HEK293T (cell line): ENCODE results near the gene ARHGAP10.

Experiments used
- CTCF ChIA-PET: fragments of 350-600 bp; formaldehyde crosslinking; extraction: SDS; loops from one replicate; lab custom pipeline; 2021; ENCODE audit warnings: antibody characterized with exemption, inconsistent platforms; lab: Yijun Ruan, JAX
- POLR2A ChIA-PET: fragments of 350-600 bp; formaldehyde crosslinking; extraction: SDS; loops from one replicate; lab custom pipeline; 2020; ENCODE audit warnings: antibody characterized with exemption, inconsistent platforms; lab: Yijun Ruan, JAX
- DNase-seq: peaks from one replicate; pipeline ENCODE4 v3.0.0; 2012; ENCODE audit warnings: mixed read lengths; ENCODE audit errors: extremely low spot score
- ARNT ChIP-seq: fragments of 450-650 bp; IDR thresholded peaks from 2 replicates; pipeline ENCODE4 v1.6.1; 2017; ENCODE audit warnings: mild to moderate bottlenecking
- BHLHE40 ChIP-seq: fragments of 450-650 bp; IDR thresholded peaks from 2 replicates; pipeline ENCODE4 v1.6.1; 2016; ENCODE audit warnings: mild to moderate bottlenecking, moderate library complexity, borderline replicate concordance
- CTBP1 ChIP-seq: fragments of 450-650 bp; IDR thresholded peaks from 2 replicates; pipeline ENCODE4 v1.6.1; 2016; ENCODE audit warnings: borderline replicate concordance
- ELF4 ChIP-seq: fragments of 450-650 bp; IDR thresholded peaks from 2 replicates; pipeline ENCODE4 v1.6.1; 2017; ENCODE audit warnings: antibody characterized with exemption
- FOXA1 ChIP-seq: fragments of 450-650 bp; IDR thresholded peaks from 2 replicates; pipeline ENCODE4 v1.6.1; 2016; ENCODE audit warnings: mild to moderate bottlenecking
- FOXK2 ChIP-seq: fragments of 450-650 bp; IDR thresholded peaks from 2 replicates; pipeline ENCODE4 v1.6.1; 2016; ENCODE audit warnings: mild to moderate bottlenecking
- FOXM1 ChIP-seq: fragments of 450-650 bp; IDR thresholded peaks from 2 replicates; pipeline ENCODE4 v1.6.1; 2017; ENCODE audit warnings: mild to moderate bottlenecking, borderline replicate concordance
- HDGF ChIP-seq: fragments of 450-650 bp; IDR thresholded peaks from 2 replicates; pipeline ENCODE4 v1.6.1; 2017; ENCODE audit warnings: antibody characterized with exemption, borderline replicate concordance
- L3MBTL2 ChIP-seq: fragments of 450-650 bp; conservative IDR thresholded peaks from 2 replicates; pipeline ENCODE4 v1.6.1; 2016; ENCODE audit warnings: mild to moderate bottlenecking
- LEF1 ChIP-seq: fragments of 450-650 bp; IDR thresholded peaks from 2 replicates; pipeline ENCODE4 v1.6.1; 2017; ENCODE audit warnings: mild to moderate bottlenecking, borderline replicate concordance
- NFRKB ChIP-seq: fragments of 450-650 bp; IDR thresholded peaks from 2 replicates; pipeline ENCODE4 v1.6.1; 2016; ENCODE audit warnings: mild to moderate bottlenecking, moderate library complexity
- PKNOX1 ChIP-seq: fragments of 450-650 bp; IDR thresholded peaks from 2 replicates; pipeline ENCODE4 v1.6.1; 2016
- SP1 ChIP-seq: fragments of 450-650 bp; IDR thresholded peaks from 2 replicates; pipeline ENCODE4 v1.6.1; 2017
- SUZ12 ChIP-seq: fragments of 450-650 bp; IDR thresholded peaks from 2 replicates; pipeline ENCODE4 v1.6.1; 2016; ENCODE audit warnings: mild to moderate bottlenecking
- TARDBP ChIP-seq: fragments of 450-650 bp; IDR thresholded peaks from 2 replicates; pipeline ENCODE4 v1.6.1; 2016
- ZNF384 ChIP-seq: fragments of 450-650 bp; IDR thresholded peaks from 2 replicates; pipeline ENCODE4 v1.6.1; 2016

Gene ARHGAP10

GRCh38 chr4:147736458-147736857 is 4.6 kb downstream of the ARHGAP10 start:
- no peak for DNase-seq
- POLR2A ChIA-PET, result no interaction called here
- TF ChIP-seq BHLHE40 (no peak), FOXM1 (no peak), CTBP1 (no peak), TARDBP (no peak), FOXA1 (no peak), LEF1 (no peak), SP1 (no peak), FOXK2 (no peak), ELF4 (no peak), L3MBTL2 (no peak), NFRKB (no peak), SUZ12 (no peak), HDGF (no peak), ARNT (no peak), ZNF384 (no peak), PKNOX1 (no peak)
- CTCF ChIA-PET, result no interaction called here

- ChIA-PET POLR2A (interaction anchor here (0.8 to 1.4 kb wide), 4 partner anchors 30 to 121 kb away, joined by 3 to 5 read pairs (median 3); partner anchors contain the start of genes PRMT9 and TMEM184C), CTCF (interaction anchor here (0.6 to 0.9 kb wide), 3 partner anchors 105 to 197 kb away, joined by 3 to 6 read pairs (median 3); no protein-coding TSS in a partner anchor)
- no peak for DNase-seq
Observed at GRCh38 chr4:147737623-147738022, 5.7 kb downstream of the ARHGAP10 start.

GRCh38 chr4:147739239-147739823 is 7.4 kb downstream of the ARHGAP10 start:
- CTCF ChIA-PET, result interaction anchor here (0.7 kb wide), 1 partner anchor 30 kb away, joined by 5 read pairs; no protein-coding TSS in a partner anchor
- no peak for DNase-seq
- POLR2A ChIA-PET, result interaction anchor here (1.3 to 2.3 kb wide), 2 partner anchors 28 to 55 kb away, joined by 4 to 15 read pairs; partner anchors contain the start of gene PRMT9
- TF ChIP-seq FOXA1 (no peak), L3MBTL2 (no peak), NFRKB (no peak), SUZ12 (no peak), HDGF (no peak), FOXM1 (no peak), SP1 (no peak), PKNOX1 (no peak), ZNF384 (no peak), TARDBP (no peak), LEF1 (no peak), ARNT (no peak), BHLHE40 (no peak), ELF4 (no peak), CTBP1 (no peak), FOXK2 (no peak)

More at GRCh38 chr4:147737623-147738022, 5.7 kb downstream of the ARHGAP10 start:
- TF ChIP-seq FOXK2 (no peak), BHLHE40 (no peak), SP1 (no peak)

- DNase-seq, result no peak
- ChIA-PET CTCF (interaction anchor here (0.7 to 1.1 kb wide), 4 partner anchors 9 to 127 kb away, joined by 3 to 6 read pairs (median 4); no protein-coding TSS in a partner anchor), POLR2A (interaction anchor here (1.3 to 2.5 kb wide), 3 partner anchors 8 to 56 kb away, joined by 4 to 15 read pairs (median 13); partner anchors contain the start of genes ARHGAP10 and PRMT9)
- TF ChIP-seq FOXA1 (no peak), LEF1 (no peak)
Observed at GRCh38 chr4:147740176-147740575, 8.3 kb downstream of the ARHGAP10 start.

GRCh38 chr4:147741190-147741788 is 9.4 kb downstream of the ARHGAP10 start:
- TF ChIP-seq L3MBTL2 (no peak), FOXM1 (no peak), FOXA1 (no peak)
- no peak for DNase-seq
- POLR2A ChIA-PET, result interaction anchor here (2.3 to 2.5 kb wide), 2 partner anchors 9 to 57 kb away, joined by 13 to 15 read pairs; partner anchors contain the start of genes ARHGAP10 and PRMT9
- CTCF ChIA-PET, result no interaction called here

- TF ChIP-seq BHLHE40, result no peak
- no peak for TF ChIP-seq TARDBP
- no peak for TF ChIP-seq ELF4
- no peak for TF ChIP-seq SUZ12
- no peak for TF ChIP-seq CTBP1
- TF ChIP-seq L3MBTL2, result no peak
- TF ChIP-seq FOXK2, result no peak
- no peak for TF ChIP-seq NFRKB
- TF ChIP-seq PKNOX1, result no peak
- TF ChIP-seq HDGF, result no peak
- no peak for TF ChIP-seq LEF1
- no peak for TF ChIP-seq SP1
- no peak for TF ChIP-seq ZNF384
- no peak for TF ChIP-seq FOXA1
- no peak for TF ChIP-seq ARNT
- POLR2A ChIA-PET, result no interaction called here
- no peak for DNase-seq
- CTCF ChIA-PET, result interaction anchor here (0.7 to 1.2 kb wide), 3 partner anchors 14 to 119 kb away, joined by 3 read pairs; no protein-coding TSS in a partner anchor
Observed at GRCh38 chr4:147747787-147748454, 16.0 kb downstream of the ARHGAP10 start.
